OCI-LY1 (cell line): ENCODE results near the gene BTBD6.

Experiments
- EZH2 ChIP-seq: fragments of 200-600 bp; sonication (generic), shearing (Covaris generic); IDR thresholded peaks from 2 replicates; pipeline ENCODE4 v1.8.0; 2017; ENCODE audit warnings: borderline replicate concordance, mixed run types, mild to moderate bottlenecking, antibody characterized with exemption, low read length, moderate library complexity, mixed read lengths
- TF ChIP-seq, protein P1 (sequence below): fragments of 200-600 bp; sonication (generic), shearing (Covaris generic); IDR thresholded peaks from 2 replicates; pipeline ENCODE4 v1.5.1; 2017; ENCODE audit warnings: mild to moderate bottlenecking, antibody characterized with exemption, low read length, moderate library complexity, mixed read lengths

DNA sequence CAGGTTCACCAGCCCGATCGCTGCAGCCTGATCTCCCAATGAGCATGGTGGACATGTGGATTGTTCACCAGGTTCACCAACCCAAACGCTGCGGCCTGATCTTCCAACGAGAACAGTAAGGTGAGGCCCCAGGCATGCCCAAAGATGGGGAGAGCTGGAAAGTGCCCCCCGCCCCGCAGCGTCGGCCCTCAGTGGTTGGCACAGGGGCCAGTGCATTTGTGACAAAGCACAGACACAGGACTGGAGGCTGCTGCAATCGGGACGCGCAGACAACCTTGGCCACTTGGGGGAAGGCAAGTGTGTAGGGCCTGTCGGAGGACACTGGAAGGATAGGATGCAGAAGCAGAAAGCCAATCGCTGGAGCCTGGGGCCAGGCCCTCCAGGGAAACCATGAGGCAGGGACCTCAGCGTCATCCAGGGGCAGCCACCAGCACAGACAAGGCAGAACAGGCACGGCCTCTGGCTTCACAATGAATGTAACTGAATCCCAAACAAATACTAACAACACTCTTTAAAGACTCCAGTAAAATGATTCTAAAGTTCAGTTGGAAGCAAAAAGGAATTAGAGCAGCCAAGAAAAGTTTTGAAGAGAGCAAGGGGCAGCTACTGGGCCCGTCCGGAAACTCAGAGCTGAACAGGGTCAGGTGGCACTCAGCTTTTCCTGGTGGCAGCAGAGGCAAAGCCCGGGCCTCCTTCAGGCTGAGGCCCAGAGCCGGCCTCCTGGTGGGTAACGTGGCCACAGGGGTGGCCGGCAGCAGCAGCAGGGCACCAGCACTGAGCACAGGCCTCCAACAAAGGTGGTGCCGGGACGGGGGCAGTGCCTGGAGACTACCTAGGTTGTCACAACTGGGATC lies 39.1 kb downstream of the BTBD6 start:
- TF ChIP-seq, protein P1, sequence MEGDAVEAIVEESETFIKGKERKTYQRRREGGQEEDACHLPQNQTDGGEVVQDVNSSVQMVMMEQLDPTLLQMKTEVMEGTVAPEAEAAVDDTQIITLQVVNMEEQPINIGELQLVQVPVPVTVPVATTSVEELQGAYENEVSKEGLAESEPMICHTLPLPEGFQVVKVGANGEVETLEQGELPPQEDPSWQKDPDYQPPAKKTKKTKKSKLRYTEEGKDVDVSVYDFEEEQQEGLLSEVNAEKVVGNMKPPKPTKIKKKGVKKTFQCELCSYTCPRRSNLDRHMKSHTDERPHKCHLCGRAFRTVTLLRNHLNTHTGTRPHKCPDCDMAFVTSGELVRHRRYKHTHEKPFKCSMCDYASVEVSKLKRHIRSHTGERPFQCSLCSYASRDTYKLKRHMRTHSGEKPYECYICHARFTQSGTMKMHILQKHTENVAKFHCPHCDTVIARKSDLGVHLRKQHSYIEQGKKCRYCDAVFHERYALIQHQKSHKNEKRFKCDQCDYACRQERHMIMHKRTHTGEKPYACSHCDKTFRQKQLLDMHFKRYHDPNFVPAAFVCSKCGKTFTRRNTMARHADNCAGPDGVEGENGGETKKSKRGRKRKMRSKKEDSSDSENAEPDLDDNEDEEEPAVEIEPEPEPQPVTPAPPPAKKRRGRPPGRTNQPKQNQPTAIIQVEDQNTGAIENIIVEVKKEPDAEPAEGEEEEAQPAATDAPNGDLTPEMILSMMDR = no peak
- TF ChIP-seq EZH2 = no peak
